Vagina (tissue), 2 donors: Measurements from ENCODE around the gene PAQR4. TPM values are rescaled to one million over a fixed set of nuclear protein-coding genes. Genes with fewer than 3 reads are reported as not detected.

Source experiments
- DNase-seq, 2 donors: peaks; one replicate each; pipeline ENCODE4 v3.0.0-alpha.2; 2017; ENCODE audit errors: extremely low spot score in 2 of 2
- H3K27ac ChIP-seq: fragments of 200-600 bp; sonication (generic); one replicate; pipeline ENCODE4 v1.5.1; 2019
- H3K27me3 ChIP-seq: fragments of 200-600 bp; sonication (generic); one replicate; pipeline ENCODE4 v1.5.1; 2019
- H3K36me3 ChIP-seq, 2 donors: fragments of 200-600 bp; sonication (generic); one replicate each; pipeline ENCODE4 v1.5.1; 2017 to 2019
- H3K4me1 ChIP-seq: fragments of 200-600 bp; sonication (generic); one replicate; pipeline ENCODE4 v1.5.1; 2019
- H3K4me3 ChIP-seq, 2 donors: fragments of 200-600 bp; sonication (generic); 1 replicate in 1 of 2; 2 replicates in 1 of 2; pipeline ENCODE4 v1.5.1; 2016 to 2019
- H3K9me3 ChIP-seq: fragments of 200-600 bp; sonication (generic); one replicate; pipeline ENCODE4 v1.5.1; 2019
- CTCF ChIP-seq, 3 experiments: fragments of 450-650 bp in 2 of 3; fragments of 200-600 bp in 1 of 3; sonication (generic) in 1 of 3; IDR thresholded peaks; one replicate each; pipeline ENCODE4 v1.5.1; 2017 to 2019; ENCODE audit warnings: antibody characterized with exemption in 3 of 3, mild to moderate bottlenecking in 2 of 3, moderate library complexity in 2 of 3
- POLR2A ChIP-seq, 2 donors: fragments of 450-650 bp; IDR thresholded peaks; one replicate each; pipeline ENCODE4 v1.6.1; 2017; ENCODE audit warnings: antibody characterized with exemption in 2 of 2, mild to moderate bottlenecking in 2 of 2, moderate library complexity in 2 of 2
- POLR2AphosphoS5 ChIP-seq, 2 donors: sonication (generic); formaldehyde crosslinking; IDR thresholded peaks; one replicate each; pipeline ENCODE4 v1.9.0; 2017; ENCODE audit warnings: antibody characterized with exemption in 2 of 2, mild to moderate bottlenecking in 2 of 2, low read depth in 1 of 2; ENCODE audit not compliant: insufficient read depth in 1 of 2
- intact Hi-C: fragments of 100-400 bp; cut with DNase I; formaldehyde crosslinking; loops from one replicate; pipeline ENCODE4 v1.15.1; 2023
- total RNA-seq: library from RNA; depleted of rRNA; stranded (reverse); fragments of >200 nt; gene quantifications from one replicate; pipeline ENCODE4 v1.2.3, GENCODE V29; 2016

Gene PAQR4
- total RNA-seq, 1 donor from 2014 or later: 2.7 TPM

- Histone ChIP-seq H3K4me3 (no peak overlapping the region), H3K36me3 (no peaks in the 10 kb centered on the region), H3K27me3 (peaks cover 7% of the 10 kb centered on the region), H3K4me1 (peaks cover 42% of the 10 kb centered on the region), H3K9me3 (no peaks in the 10 kb centered on the region), H3K27ac (no peak overlapping the region)
- no peak for DNase-seq
- intact Hi-C loops: no loop called here
- TF ChIP-seq POLR2A (IDR thresholded peaks at IDR 0.05) (no peak), CTCF (IDR thresholded peaks at IDR 0.05) (no peak), POLR2AphosphoS5 (IDR thresholded peaks at IDR 0.05; ENCODE audit: insufficient read depth in 1 of 2, low read depth in 1 of 2) (no peak)
Measured at GRCh38 chr16:2962334-2963073, 6.6 kb upstream of the PAQR4 start.

- H3K4me3 ChIP-seq: peak overlapping the region; percentile 24 to 43
- DNase-seq: no peak
- H3K36me3 ChIP-seq: no peaks in the 10 kb centered on the region
- TF ChIP-seq POLR2AphosphoS5 (IDR thresholded peaks at IDR 0.05; ENCODE audit: insufficient read depth in 1 of 2, low read depth in 1 of 2) (no peak), CTCF (IDR thresholded peaks at IDR 0.05) (no peak), POLR2A (IDR thresholded peaks at IDR 0.05) (no peak)
- H3K27ac ChIP-seq: no peak overlapping the region
- intact Hi-C loops: no loop called here
- peaks cover 46% of the 10 kb centered on the region for H3K4me1 ChIP-seq
- no peaks in the 10 kb centered on the region for H3K9me3 ChIP-seq
- H3K27me3 ChIP-seq: peaks cover 12% of the 10 kb centered on the region
Measured at GRCh38 chr16:2963074-2963722, 6.0 kb upstream of the PAQR4 start.

GRCh38 chr16:2963723-2964474 is 5.2 kb upstream of the PAQR4 start, which contains the start of gene KREMEN2:
KREMEN2 (plus strand) TSS chr16:2964275; CDS start chr16:2964521, 246 bp downstream.
- TF ChIP-seq POLR2A (IDR thresholded peaks at IDR 0.05): no peak
- TF ChIP-seq CTCF (IDR thresholded peaks at IDR 0.05): no peak
- no peak for TF ChIP-seq POLR2AphosphoS5 (IDR thresholded peaks at IDR 0.05; ENCODE audit: insufficient read depth in 1 of 2, low read depth in 1 of 2)
- Histone ChIP-seq H3K4me1 (peaks cover 53% of the 10 kb centered on the region), H3K4me3 (peak within 1 kb of the TSS; percentile 24 to 43), H3K36me3 (no peaks in the 10 kb centered on the region), H3K27me3 (peaks cover 12% of the 10 kb centered on the region), H3K27ac (no peak within 1 kb of the TSS), H3K9me3 (no peaks in the 10 kb centered on the region)
- DNase-seq: no peak
- intact Hi-C loops: no loop called here

- no peaks in the 10 kb centered on the region for H3K36me3 ChIP-seq
- H3K27ac ChIP-seq: no peak overlapping the region
- H3K9me3 ChIP-seq: no peaks in the 10 kb centered on the region
- intact Hi-C loops: no loop called here
- H3K4me1 ChIP-seq: peaks cover 56% of the 10 kb centered on the region
- H3K4me3 ChIP-seq: peak overlapping the region; percentile 24 to 43
- no peak for DNase-seq
- no peak for TF ChIP-seq POLR2AphosphoS5 (IDR thresholded peaks at IDR 0.05; ENCODE audit: insufficient read depth in 1 of 2, low read depth in 1 of 2)
- TF ChIP-seq POLR2A (IDR thresholded peaks at IDR 0.05): no peak
- TF ChIP-seq CTCF (IDR thresholded peaks at IDR 0.05): no peak
- peaks cover 12% of the 10 kb centered on the region for H3K27me3 ChIP-seq
Measured at GRCh38 chr16:2964475-2965336, 4.4 kb upstream of the PAQR4 start.
